Measurements from ENCODE around the gene CNIH3.

Gene CNIH3

DNA sequence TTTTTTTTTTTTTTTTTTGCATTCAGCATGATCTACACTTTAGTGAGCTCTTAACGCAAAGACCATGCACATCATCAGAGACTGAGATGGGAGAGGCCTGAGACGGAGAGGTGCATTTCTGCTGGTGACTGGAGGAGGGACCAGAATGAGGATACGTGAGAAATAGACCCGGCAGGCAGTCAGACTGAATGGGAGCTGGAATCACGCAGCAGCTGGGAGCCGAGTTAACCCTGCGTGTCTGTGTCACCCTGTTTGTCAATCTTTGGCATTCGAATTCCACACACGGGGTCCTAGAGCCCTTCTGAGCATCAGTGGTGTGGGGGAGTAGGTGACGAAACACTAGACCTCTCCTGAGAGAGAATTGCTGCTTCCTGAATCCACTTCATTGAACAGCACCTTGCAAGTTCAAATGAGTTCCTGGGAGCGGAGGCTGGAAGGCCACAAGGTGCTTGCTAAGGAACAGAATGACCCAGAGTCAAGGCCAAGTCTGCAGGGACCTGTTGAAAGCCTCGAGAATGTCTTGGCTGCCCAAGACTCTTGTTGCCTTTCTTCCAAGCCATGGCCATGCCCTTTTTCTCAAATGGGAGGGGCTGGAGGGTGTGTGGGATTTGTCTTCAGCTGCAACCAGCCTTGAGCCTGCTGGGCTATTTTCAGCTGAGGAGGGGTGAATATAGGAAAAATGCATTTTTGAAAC lies 123.3 kb downstream of the CNIH3 start:
- H3K4me3 ChIP-seq (ENCODE audit: low read length) = no peak overlapping the region
- TF ChIP-seq, protein P1, sequence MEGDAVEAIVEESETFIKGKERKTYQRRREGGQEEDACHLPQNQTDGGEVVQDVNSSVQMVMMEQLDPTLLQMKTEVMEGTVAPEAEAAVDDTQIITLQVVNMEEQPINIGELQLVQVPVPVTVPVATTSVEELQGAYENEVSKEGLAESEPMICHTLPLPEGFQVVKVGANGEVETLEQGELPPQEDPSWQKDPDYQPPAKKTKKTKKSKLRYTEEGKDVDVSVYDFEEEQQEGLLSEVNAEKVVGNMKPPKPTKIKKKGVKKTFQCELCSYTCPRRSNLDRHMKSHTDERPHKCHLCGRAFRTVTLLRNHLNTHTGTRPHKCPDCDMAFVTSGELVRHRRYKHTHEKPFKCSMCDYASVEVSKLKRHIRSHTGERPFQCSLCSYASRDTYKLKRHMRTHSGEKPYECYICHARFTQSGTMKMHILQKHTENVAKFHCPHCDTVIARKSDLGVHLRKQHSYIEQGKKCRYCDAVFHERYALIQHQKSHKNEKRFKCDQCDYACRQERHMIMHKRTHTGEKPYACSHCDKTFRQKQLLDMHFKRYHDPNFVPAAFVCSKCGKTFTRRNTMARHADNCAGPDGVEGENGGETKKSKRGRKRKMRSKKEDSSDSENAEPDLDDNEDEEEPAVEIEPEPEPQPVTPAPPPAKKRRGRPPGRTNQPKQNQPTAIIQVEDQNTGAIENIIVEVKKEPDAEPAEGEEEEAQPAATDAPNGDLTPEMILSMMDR (IDR thresholded peaks at IDR 0.05; ENCODE audit: insufficient read depth, low read depth, low read length, missing control alignments) = no peak
- no peak for DNase-seq (ENCODE audit: low read depth)

DNA sequence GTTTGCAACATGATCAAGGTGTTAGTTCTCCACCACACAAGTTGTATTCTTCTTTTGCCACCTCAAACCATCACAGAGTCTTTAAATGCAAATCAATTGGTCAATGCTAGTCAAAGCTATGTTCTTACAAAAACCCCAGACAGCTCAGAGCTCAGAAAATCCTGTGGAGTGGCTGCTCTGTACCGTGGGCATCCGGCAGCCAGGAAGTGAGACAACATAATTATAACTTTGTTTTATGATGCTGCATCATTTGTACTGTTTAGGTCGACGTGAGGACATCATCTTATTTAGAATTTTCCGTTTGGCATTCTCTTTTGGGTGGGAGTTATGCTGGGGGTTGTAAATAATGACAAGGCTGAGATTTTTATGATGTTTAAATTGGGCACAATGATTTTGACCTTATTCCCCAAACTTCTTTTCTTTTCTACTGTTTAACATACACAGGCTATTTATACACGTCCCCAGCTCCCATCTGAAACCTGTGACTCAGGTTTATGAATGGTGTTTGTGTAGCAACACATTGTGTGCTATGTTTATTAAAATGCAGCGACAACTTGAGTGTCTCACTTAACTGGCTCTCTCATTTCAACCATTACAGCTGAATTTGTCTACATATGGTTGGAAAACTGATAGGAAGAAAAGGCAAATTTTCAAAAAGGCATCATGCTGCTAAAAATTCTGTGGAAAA lies 124.0 kb downstream of the CNIH3 start:
- no peak for DNase-seq (ENCODE audit: low read depth)
- no peak overlapping the region for H3K4me3 ChIP-seq (ENCODE audit: low read length)
- TF ChIP-seq, protein P1 (IDR thresholded peaks at IDR 0.05; ENCODE audit: insufficient read depth, low read depth, low read length, missing control alignments) = no peak

DNA sequence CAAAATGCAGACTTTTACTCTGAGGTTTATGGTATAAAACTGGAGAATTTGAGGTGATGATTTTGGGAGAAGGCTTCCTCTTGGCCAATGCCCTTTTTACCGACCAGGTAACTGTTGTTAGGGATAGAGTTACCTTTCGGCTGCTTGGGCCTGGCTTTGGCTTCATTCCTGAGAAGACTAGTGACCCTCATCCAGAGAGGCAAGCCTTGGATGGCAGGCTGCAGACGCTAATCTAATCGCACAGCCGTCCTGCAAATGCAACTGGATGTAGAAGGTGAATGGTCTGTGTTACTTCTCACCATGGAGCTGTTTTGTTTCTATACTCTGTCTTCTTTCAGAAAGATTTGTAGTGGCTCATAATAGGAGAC lies 124.6 kb downstream of the CNIH3 start:
- no peak overlapping the region for H3K4me3 ChIP-seq (ENCODE audit: low read length)
- DNase-seq (ENCODE audit: low read depth) = no peak
- TF ChIP-seq, protein P1 (IDR thresholded peaks at IDR 0.05; ENCODE audit: insufficient read depth, low read depth, low read length, missing control alignments) = no peak

DNA sequence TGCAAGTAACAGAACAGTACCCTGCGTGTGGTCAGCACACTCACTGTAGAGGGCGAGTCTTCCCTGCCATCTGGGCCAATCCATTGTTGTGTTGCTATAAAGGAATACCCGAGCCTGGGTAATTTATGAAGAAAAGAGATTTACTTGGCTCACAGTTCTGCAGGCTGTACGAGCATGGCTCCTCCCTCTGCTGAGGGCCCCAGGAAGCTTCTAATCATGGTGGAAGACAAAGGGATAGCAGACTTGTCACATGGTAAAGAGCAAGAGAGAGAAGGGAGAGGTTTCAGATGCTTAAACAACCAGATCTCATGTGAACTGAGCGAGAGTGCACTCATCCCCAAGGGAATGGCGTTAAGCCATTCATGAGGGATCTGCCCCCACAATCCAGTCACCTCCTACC lies 126.2 kb downstream of the CNIH3 start:
- H3K4me3 ChIP-seq (ENCODE audit: low read length) = no peak overlapping the region
- TF ChIP-seq, protein P1 (IDR thresholded peaks at IDR 0.05; ENCODE audit: insufficient read depth, low read depth, low read length, missing control alignments) = no peak
- DNase-seq (ENCODE audit: low read depth) = no peak

DNA sequence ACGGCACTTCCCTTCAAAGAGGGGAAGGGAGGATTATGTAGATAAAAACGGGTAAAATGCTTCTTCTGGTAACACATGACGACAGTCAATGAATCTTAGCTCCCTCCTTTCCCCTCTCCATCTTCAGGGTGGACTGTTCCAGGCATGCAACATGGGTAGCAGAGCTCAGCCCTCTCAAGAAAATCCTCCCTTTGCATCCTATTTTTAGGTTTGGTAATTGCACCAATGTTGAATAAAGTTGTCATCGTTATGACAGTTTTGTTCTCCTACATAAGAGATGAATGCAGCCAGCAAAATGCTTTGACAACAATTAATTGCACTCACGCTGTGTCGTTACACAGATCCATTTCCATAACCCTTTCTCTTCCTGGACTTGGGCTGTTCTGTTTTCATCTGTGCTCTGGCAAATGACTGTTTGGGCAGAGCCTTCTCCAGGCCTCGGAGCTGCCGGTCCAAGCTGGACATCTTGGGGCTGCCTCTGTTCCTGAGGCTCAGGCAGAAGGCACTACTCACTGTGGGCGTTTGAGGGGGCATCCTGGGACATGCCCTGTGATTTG lies 127.6 kb downstream of the CNIH3 start:
- TF ChIP-seq, protein P1 (IDR thresholded peaks at IDR 0.05; ENCODE audit: insufficient read depth, low read depth, low read length, missing control alignments) = no peak
- DNase-seq (ENCODE audit: low read depth) = no peak
- H3K4me3 ChIP-seq (ENCODE audit: low read length) = no peak overlapping the region

DNA sequence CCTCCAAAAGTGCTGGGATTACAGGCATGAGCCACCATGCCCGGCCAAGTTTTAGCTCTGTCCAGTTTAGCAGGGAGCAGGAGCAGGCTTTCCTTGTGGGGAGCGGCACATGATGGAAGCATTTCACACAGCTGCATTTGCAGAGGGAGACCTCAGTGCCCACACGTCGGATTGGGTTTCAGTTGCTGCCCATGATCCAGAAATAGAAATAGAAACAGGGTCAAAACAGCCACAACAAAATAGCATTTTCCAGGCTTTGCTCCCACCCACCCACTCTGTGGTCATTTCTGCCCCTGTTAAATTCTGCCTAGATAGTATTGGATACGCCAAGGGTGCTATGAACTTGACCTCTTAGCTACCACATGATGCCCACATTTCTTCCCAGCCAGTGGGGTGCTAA lies 128.4 kb downstream of the CNIH3 start:
- no peak overlapping the region for H3K4me3 ChIP-seq (ENCODE audit: low read length)
- DNase-seq (ENCODE audit: low read depth) = no peak
- TF ChIP-seq, protein P1 (IDR thresholded peaks at IDR 0.05; ENCODE audit: insufficient read depth, low read depth, low read length, missing control alignments) = no peak

Measured in epithelial cell of esophagus (primary cell).